ENCODE measurements around the gene CPNE1. TPM values are rescaled to one million over a fixed set of nuclear protein-coding genes. Genes with fewer than 3 reads are reported as not detected.

CPNE1 gene
- total RNA-seq, 1 donor from 2014 or later: 142 TPM

GRCh38 chr20:35600176-35600992, 64.3 kb downstream of the CPNE1 start:
- Mint-ChIP-seq H3K27me3 (ENCODE audit: low read depth) (peaks cover 9% of the 10 kb centered on the region), H3K4me3 (ENCODE audit: unreplicated experiment) (peak overlapping the region; percentile 72), H3K36me3 (ENCODE audit: low read depth) (no peaks in the 10 kb centered on the region), H3K4me1 (ENCODE audit: low read depth) (peaks cover 10% of the 10 kb centered on the region), H3K27ac (ENCODE audit: unreplicated experiment) (no peak overlapping the region), H3K9me3 (ENCODE audit: low read depth) (no peaks in the 10 kb centered on the region)
- peak; percentile 86 for DNase-seq (ENCODE audit: low spot score)
- TF ChIP-seq CTCF (IDR thresholded peaks at IDR 0.05): no peak

GRCh38 chr20:35599776-35600120, 65.0 kb downstream of the CPNE1 start:
- DNase-seq (ENCODE audit: low spot score): peak; percentile 69
- Mint-ChIP-seq H3K4me3 (ENCODE audit: unreplicated experiment) (no peak overlapping the region), H3K9me3 (ENCODE audit: low read depth) (no peaks in the 10 kb centered on the region), H3K36me3 (ENCODE audit: low read depth) (no peaks in the 10 kb centered on the region), H3K4me1 (ENCODE audit: low read depth) (peaks cover 10% of the 10 kb centered on the region), H3K27me3 (ENCODE audit: low read depth) (peaks cover 9% of the 10 kb centered on the region), H3K27ac (ENCODE audit: unreplicated experiment) (no peak overlapping the region)
- no peak for TF ChIP-seq CTCF (IDR thresholded peaks at IDR 0.05)

- Mint-ChIP-seq H3K27me3 (ENCODE audit: low read depth) (peaks cover 9% of the 10 kb centered on the region), H3K36me3 (ENCODE audit: low read depth) (peaks cover 3% of the 10 kb centered on the region), H3K9me3 (ENCODE audit: low read depth) (no peaks in the 10 kb centered on the region), H3K4me3 (ENCODE audit: unreplicated experiment) (no peak overlapping the region), H3K4me1 (ENCODE audit: low read depth) (peaks cover 10% of the 10 kb centered on the region), H3K27ac (ENCODE audit: unreplicated experiment) (no peak overlapping the region)
- no peak for TF ChIP-seq CTCF (IDR thresholded peaks at IDR 0.05)
- peak; percentile 81 for DNase-seq (ENCODE audit: low spot score)
Measured at GRCh38 chr20:35598899-35599775, 65.6 kb downstream of the CPNE1 start.

GRCh38 chr20:35598476-35598875, 66.2 kb downstream of the CPNE1 start:
- Mint-ChIP-seq H3K9me3 (ENCODE audit: low read depth) (no peaks in the 10 kb centered on the region), H3K4me3 (ENCODE audit: unreplicated experiment) (no peak overlapping the region), H3K27me3 (ENCODE audit: low read depth) (peaks cover 9% of the 10 kb centered on the region), H3K27ac (ENCODE audit: unreplicated experiment) (no peak overlapping the region), H3K4me1 (ENCODE audit: low read depth) (peaks cover 10% of the 10 kb centered on the region), H3K36me3 (ENCODE audit: low read depth) (peaks cover 3% of the 10 kb centered on the region)
- peak; percentile 47 for DNase-seq (ENCODE audit: low spot score)
- TF ChIP-seq CTCF (IDR thresholded peaks at IDR 0.05): no peak

GRCh38 chr20:35597186-35597585, 67.5 kb downstream of the CPNE1 start:
- DNase-seq (ENCODE audit: low spot score): peak; percentile 21
- H3K27ac Mint-ChIP-seq (ENCODE audit: unreplicated experiment): no peak overlapping the region
- H3K36me3 Mint-ChIP-seq (ENCODE audit: low read depth): peaks cover 3% of the 10 kb centered on the region
- no peak for TF ChIP-seq CTCF (IDR thresholded peaks at IDR 0.05)
- H3K27me3 Mint-ChIP-seq (ENCODE audit: low read depth): peaks cover 8% of the 10 kb centered on the region
- H3K9me3 Mint-ChIP-seq (ENCODE audit: low read depth): no peaks in the 10 kb centered on the region
- H3K4me3 Mint-ChIP-seq (ENCODE audit: unreplicated experiment): no peak overlapping the region
- H3K4me1 Mint-ChIP-seq (ENCODE audit: low read depth): peaks cover 10% of the 10 kb centered on the region
